Stomach (tissue), 9 donors: Measurements from ENCODE around the gene CNKSR1. TPM values are rescaled to one million over a fixed set of nuclear protein-coding genes. Genes with fewer than 3 reads are reported as not detected.

ENCODE experiments used
- DNase-seq, 2 donors: peaks; one replicate each; pipeline versions ENCODE4 v3.0.0 to v3.0.0-alpha.2; 2013 to 2019
- H3K27ac ChIP-seq, 5 donors: fragments of 200-600 bp in 4 of 5; sonication (generic) in 4 of 5; one replicate each; pipeline ENCODE4 v1.5.1; 2013 to 2019; ENCODE audit warnings: mild to moderate bottlenecking in 1 of 5, moderate library complexity in 1 of 5
- H3K27me3 ChIP-seq, 3 donors: fragments of 200-600 bp; sonication (generic); one replicate each; pipeline ENCODE4 v1.5.1; 2017 to 2019; ENCODE audit warnings: mixed run types in 1 of 3
- H3K36me3 ChIP-seq, 4 donors: fragments of 200-600 bp; sonication (generic); 1 replicate in 3 of 4; 2 replicates in 1 of 4; pipeline ENCODE4 v1.5.1; 2016 to 2019
- H3K4me1 ChIP-seq, 4 donors: fragments of 200-600 bp; sonication (generic); one replicate each; pipeline ENCODE4 v1.5.1; 2016 to 2019
- H3K4me3 ChIP-seq, 4 donors: fragments of 200-600 bp; sonication (generic) in 3 of 4; one replicate each; pipeline ENCODE4 v1.5.1; 2016 to 2019; ENCODE audit warnings: mild to moderate bottlenecking in 1 of 4
- H3K9me3 ChIP-seq, 4 donors: fragments of 200-600 bp; sonication (generic); one replicate each; pipeline ENCODE4 v1.5.1; 2016 to 2019
- CTCF ChIP-seq, 7 experiments: fragments of 450-650 bp in 4 of 7; fragments of 200-600 bp in 3 of 7; sonication (generic) in 3 of 7; IDR thresholded peaks; one replicate each; pipeline ENCODE4 v1.5.1; 2016 to 2019; ENCODE audit warnings: antibody characterized with exemption in 7 of 7, control low read depth in 2 of 7, mild to moderate bottlenecking in 1 of 7
- EP300 ChIP-seq: sonication (generic); formaldehyde crosslinking; IDR thresholded peaks from one replicate; pipeline ENCODE4 v1.6.1; 2017; ENCODE audit warnings: antibody characterized with exemption
- POLR2A ChIP-seq, 4 donors: fragments of 450-650 bp; IDR thresholded peaks; one replicate each; pipeline ENCODE4 v1.6.1; 2016; ENCODE audit warnings: antibody characterized with exemption in 4 of 4, control low read depth in 2 of 4, mild to moderate bottlenecking in 1 of 4, moderate library complexity in 1 of 4
- POLR2AphosphoS5 ChIP-seq, 3 donors: sonication (generic); formaldehyde crosslinking; IDR thresholded peaks; one replicate each; pipeline ENCODE4 v1.6.1; 2016; ENCODE audit warnings: antibody characterized with exemption in 3 of 3
- WGBS, 5 donors: extraction: QIAGEN DNeasy Blood & Tissue Kit in 3 of 5; methylation state at CpG; one replicate each; pipeline versions ENCODE4 v1.1.5 to v1.1.7; 2013 to 2018; 5-methylcytosine and 5-hydroxymethylcytosine counted together
- intact Hi-C: fragments of 100-400 bp; cut with DNase I; formaldehyde crosslinking; loops from one replicate; pipeline ENCODE4 v1.15.1; 2023; ENCODE audit warnings: low total_unique reads
- polyA plus RNA-seq, 3 donors: library from polyadenylated mRNA; stranded (reverse); fragments of 200-250 nt; gene quantifications; one replicate each; pipeline ENCODE4 v1.2.3, GENCODE V29; 2013
- total RNA-seq, 5 donors: library from RNA; depleted of rRNA; stranded (reverse); fragments of >200 nt; gene quantifications; one replicate each; pipeline versions ENCODE4 v1.1.0 to v1.2.3, GENCODE V29; 2014 to 2016
- donor health status: healthy with polysubstance abuse.
- donor health status: Bipolar disorder and iron deficiency.
- donor health status: healthy.

Gene CNKSR1
- total and polyA plus RNA-seq, 8 donors: 10.4 to 70.3 (median 21.1) TPM

GRCh38 chr1:26195805-26196204, 18.5 kb downstream of the CNKSR1 start:
- TF ChIP-seq POLR2A (IDR thresholded peaks at IDR 0.05): no peak
- TF ChIP-seq POLR2AphosphoS5 (IDR thresholded peaks at IDR 0.05): no peak
- TF ChIP-seq EP300: no peak
- TF ChIP-seq CTCF (IDR thresholded peaks at IDR 0.05): no peak
- DNase-seq: no peak
- Histone ChIP-seq H3K27ac (no peak overlapping the region), H3K36me3 (no peaks in the 10 kb centered on the region), H3K4me3 (no peak overlapping the region), H3K27me3 (peaks cover 0 to 5% (median 2%) of the 10 kb centered on the region in 3 donors), H3K9me3 (no peaks in the 10 kb centered on the region), H3K4me1 (peaks cover 0 to under 1% (median 0%) of the 10 kb centered on the region in 4 donors)
- intact Hi-C loops: no loop called here
- 52 to 87% (median 65%) methylated on average over 3 of the region's 3 CpGs for WGBS, 5 donors

- Histone ChIP-seq H3K27me3 (peaks cover 0 to 9% (median 5%) of the 10 kb centered on the region in 3 donors), H3K9me3 (no peaks in the 10 kb centered on the region), H3K4me3 (no peak overlapping the region), H3K36me3 (no peaks in the 10 kb centered on the region), H3K4me1 (peaks cover 0 to 7% (median 3%) of the 10 kb centered on the region in 4 donors), H3K27ac (no peak overlapping the region)
- no peak for DNase-seq
- WGBS, 5 donors: 80 to 92% (median 89%) methylated on average over 3 of the region's 3 CpGs
- TF ChIP-seq CTCF (IDR thresholded peaks at IDR 0.05) (no peak), POLR2AphosphoS5 (IDR thresholded peaks at IDR 0.05) (no peak), EP300 (no peak), POLR2A (IDR thresholded peaks at IDR 0.05) (no peak)
- intact Hi-C loops: no loop called here
Observed at GRCh38 chr1:26197301-26197700, 20.0 kb downstream of the CNKSR1 start.

GRCh38 chr1:26197813-26198212, 20.5 kb downstream of the CNKSR1 start:
- WGBS, 5 donors: 76 to 92% (median 89%) methylated on average over 3 to 11 of the region's 11 CpGs
- H3K36me3 ChIP-seq: no peaks in the 10 kb centered on the region
- intact Hi-C loops: no loop called here
- DNase-seq: no peak
- no peaks in the 10 kb centered on the region for H3K9me3 ChIP-seq
- no peak overlapping the region for H3K27ac ChIP-seq
- H3K4me1 ChIP-seq: peaks cover 0 to 7% (median 3%) of the 10 kb centered on the region in 4 donors
- H3K4me3 ChIP-seq: no peak overlapping the region
- H3K27me3 ChIP-seq: peaks cover 0 to 14% (median 5%) of the 10 kb centered on the region in 3 donors
- TF ChIP-seq CTCF (IDR thresholded peaks at IDR 0.05): no peak
- TF ChIP-seq EP300: no peak
- no peak for TF ChIP-seq POLR2A (IDR thresholded peaks at IDR 0.05)
- TF ChIP-seq POLR2AphosphoS5 (IDR thresholded peaks at IDR 0.05): no peak

GRCh38 chr1:26200413-26200812, 23.1 kb downstream of the CNKSR1 start:
- no peak for TF ChIP-seq POLR2A (IDR thresholded peaks at IDR 0.05)
- no peak for TF ChIP-seq CTCF (IDR thresholded peaks at IDR 0.05)
- TF ChIP-seq POLR2AphosphoS5 (IDR thresholded peaks at IDR 0.05): no peak
- no peak for TF ChIP-seq EP300
- no peaks in the 10 kb centered on the region for H3K36me3 ChIP-seq
- H3K9me3 ChIP-seq: no peaks in the 10 kb centered on the region
- H3K4me3 ChIP-seq: no peak overlapping the region
- 82 to 97% (median 90%) methylated on average over 5 of the region's 5 CpGs for WGBS, 5 donors
- intact Hi-C loops: no loop called here
- H3K4me1 ChIP-seq: peaks cover 0 to 7% (median 3%) of the 10 kb centered on the region in 4 donors
- H3K27me3 ChIP-seq: peaks cover 0 to 15% (median 7%) of the 10 kb centered on the region in 3 donors
- H3K27ac ChIP-seq: no peak overlapping the region
- no peak for DNase-seq
